ENCODE data around the gene HSPB6.

HSPB6 gene

GRCh38 chr19:35714601-35715354 is 42.1 kb downstream of the HSPB6 start:
- DNase-seq, result no peak

GRCh38 chr19:35713904-35714495 is 42.8 kb downstream of the HSPB6 start:
- no peak for DNase-seq

DNA sequence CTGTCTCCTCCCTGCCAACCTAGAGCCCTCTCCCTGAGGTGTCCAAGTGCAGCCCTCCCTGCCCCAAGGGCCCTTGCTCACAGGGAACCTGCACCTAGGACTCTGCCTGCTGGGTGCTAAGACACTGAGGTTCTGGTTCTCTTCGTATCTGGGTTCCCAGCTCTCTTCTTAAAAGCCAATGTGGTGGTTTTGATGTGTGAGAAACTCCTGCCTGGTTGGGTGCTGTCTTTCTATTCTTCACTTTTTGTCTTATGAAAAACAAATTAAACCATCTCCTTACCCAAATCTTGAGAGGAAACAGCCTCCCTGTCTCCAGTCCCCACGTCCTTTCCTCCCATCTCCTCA is 43.4 kb downstream of the HSPB6 start:
- DNase-seq, result no peak

GRCh38 chr19:35712567-35713505 is 44.0 kb downstream of the HSPB6 start:
- DNase-seq, result no peak

GRCh38 chr19:35710784-35711723 is 45.8 kb downstream of the HSPB6 start:
- DNase-seq, result no peak

GRCh38 chr19:35708391-35708790 is 48.4 kb downstream of the HSPB6 start:
- no peak for DNase-seq
